K562 (cell line): ENCODE data around the gene POLD2. TPM values are rescaled to one million over a fixed set of nuclear protein-coding genes. Genes with fewer than 3 reads are reported as not detected.

Experiments
- NUFIP1 ChIP-seq: fragments of 450-650 bp; IDR thresholded peaks from 2 replicates; pipeline ENCODE4 v1.6.1; 2018; ENCODE audit not compliant: partially characterized antibody
- SIN3A ChIP-seq, 2 experiments: fragments of 150-350 bp in 1 of 2; IDR thresholded peaks; 2 replicates each; pipeline ENCODE4 v1.6.1; 2011 to 2016; ENCODE audit warnings: borderline replicate concordance in 2 of 2, low read depth in 2 of 2, low read length in 2 of 2, mild to moderate bottlenecking in 2 of 2, moderate library complexity in 2 of 2; ENCODE audit not compliant: control insufficient read depth in 1 of 2
- SP2 ChIP-seq: IDR thresholded peaks from 2 replicates; pipeline ENCODE4 v1.6.1; 2011; ENCODE audit warnings: mild to moderate bottlenecking, low read depth, low read length, moderate library complexity; ENCODE audit not compliant: poor library complexity, severe bottlenecking; ENCODE audit errors: extremely low read depth
- ZBTB40 ChIP-seq, 2 experiments: fragments of 450-650 bp in 1 of 2; sonication (generic) in 1 of 2; formaldehyde crosslinking in 1 of 2; IDR thresholded peaks; 2 replicates each; pipeline versions ENCODE4 v1.7.1 to v1.9.0; 2016 to 2022; ENCODE audit warnings: inconsistent platforms in 1 of 2, mild to moderate bottlenecking in 1 of 2, missing genetic modification reagents in 1 of 2
- polyA plus RNA-seq, 8 experiments: library from polyadenylated mRNA; depleted of rRNA in 4 of 8; stranded (reverse) in 5 of 8; unstranded in 3 of 8; fragments of >200 nt; fragmentation: Nextera tagmentation in 2 of 8; fragmentation: Illumina TruSeq in 1 of 8; extraction: Ambion mirVana in 2 of 8; extraction: Trizol in 1 of 8; gene quantifications; 2 replicates each; pipeline versions ENCODE4 v1.2.1 to v1.2.3, GENCODE V29; 2011 to 2014; ENCODE audit warnings: inconsistent platforms in 1 of 8, missing spikeins in 1 of 8
- total RNA-seq, 7 experiments: library from RNA; depleted of rRNA in 6 of 7; stranded (reverse); fragments of >200 nt in 6 of 7; fragmentation: Illumina TruSeq in 2 of 7; extraction: Trizol in 2 of 7; gene quantifications; 2 replicates each; pipeline versions ENCODE4 v1.2.1 to v1.2.3, GENCODE V29; 2011 to 2021; ENCODE audit warnings: low replicate concordance in 1 of 7
- TF ChIP-seq, protein P1 (sequence below): fragments of 450-650 bp; IDR thresholded peaks from 2 replicates; pipeline ENCODE4 v1.6.1; 2016; ENCODE audit warnings: low read depth
- TF ChIP-seq, protein P2 (sequence below): IDR thresholded peaks from 2 replicates; pipeline ENCODE4 v1.6.1; 2012; ENCODE audit warnings: low read depth, low read length, improper control_type of control experiment, borderline replicate concordance

Gene POLD2
- total and polyA plus RNA-seq, 9 of the 15 experiments (the other 6 are each of a cell fraction or from before 2014, with no cell fraction given), result 29.7 to 259 (median 225) TPM

GRCh38 chr7:44079331-44080021, 43.9 kb downstream of the POLD2 start (continued):
- TF ChIP-seq ZBTB40 (IDR thresholded peaks at IDR 0.05), result no peak
- TF ChIP-seq ZBTB40 (CRISPR knock-in tag; IDR thresholded peaks at IDR 0.05), result no peak
- no peak for TF ChIP-seq SP2
- TF ChIP-seq, protein P1, sequence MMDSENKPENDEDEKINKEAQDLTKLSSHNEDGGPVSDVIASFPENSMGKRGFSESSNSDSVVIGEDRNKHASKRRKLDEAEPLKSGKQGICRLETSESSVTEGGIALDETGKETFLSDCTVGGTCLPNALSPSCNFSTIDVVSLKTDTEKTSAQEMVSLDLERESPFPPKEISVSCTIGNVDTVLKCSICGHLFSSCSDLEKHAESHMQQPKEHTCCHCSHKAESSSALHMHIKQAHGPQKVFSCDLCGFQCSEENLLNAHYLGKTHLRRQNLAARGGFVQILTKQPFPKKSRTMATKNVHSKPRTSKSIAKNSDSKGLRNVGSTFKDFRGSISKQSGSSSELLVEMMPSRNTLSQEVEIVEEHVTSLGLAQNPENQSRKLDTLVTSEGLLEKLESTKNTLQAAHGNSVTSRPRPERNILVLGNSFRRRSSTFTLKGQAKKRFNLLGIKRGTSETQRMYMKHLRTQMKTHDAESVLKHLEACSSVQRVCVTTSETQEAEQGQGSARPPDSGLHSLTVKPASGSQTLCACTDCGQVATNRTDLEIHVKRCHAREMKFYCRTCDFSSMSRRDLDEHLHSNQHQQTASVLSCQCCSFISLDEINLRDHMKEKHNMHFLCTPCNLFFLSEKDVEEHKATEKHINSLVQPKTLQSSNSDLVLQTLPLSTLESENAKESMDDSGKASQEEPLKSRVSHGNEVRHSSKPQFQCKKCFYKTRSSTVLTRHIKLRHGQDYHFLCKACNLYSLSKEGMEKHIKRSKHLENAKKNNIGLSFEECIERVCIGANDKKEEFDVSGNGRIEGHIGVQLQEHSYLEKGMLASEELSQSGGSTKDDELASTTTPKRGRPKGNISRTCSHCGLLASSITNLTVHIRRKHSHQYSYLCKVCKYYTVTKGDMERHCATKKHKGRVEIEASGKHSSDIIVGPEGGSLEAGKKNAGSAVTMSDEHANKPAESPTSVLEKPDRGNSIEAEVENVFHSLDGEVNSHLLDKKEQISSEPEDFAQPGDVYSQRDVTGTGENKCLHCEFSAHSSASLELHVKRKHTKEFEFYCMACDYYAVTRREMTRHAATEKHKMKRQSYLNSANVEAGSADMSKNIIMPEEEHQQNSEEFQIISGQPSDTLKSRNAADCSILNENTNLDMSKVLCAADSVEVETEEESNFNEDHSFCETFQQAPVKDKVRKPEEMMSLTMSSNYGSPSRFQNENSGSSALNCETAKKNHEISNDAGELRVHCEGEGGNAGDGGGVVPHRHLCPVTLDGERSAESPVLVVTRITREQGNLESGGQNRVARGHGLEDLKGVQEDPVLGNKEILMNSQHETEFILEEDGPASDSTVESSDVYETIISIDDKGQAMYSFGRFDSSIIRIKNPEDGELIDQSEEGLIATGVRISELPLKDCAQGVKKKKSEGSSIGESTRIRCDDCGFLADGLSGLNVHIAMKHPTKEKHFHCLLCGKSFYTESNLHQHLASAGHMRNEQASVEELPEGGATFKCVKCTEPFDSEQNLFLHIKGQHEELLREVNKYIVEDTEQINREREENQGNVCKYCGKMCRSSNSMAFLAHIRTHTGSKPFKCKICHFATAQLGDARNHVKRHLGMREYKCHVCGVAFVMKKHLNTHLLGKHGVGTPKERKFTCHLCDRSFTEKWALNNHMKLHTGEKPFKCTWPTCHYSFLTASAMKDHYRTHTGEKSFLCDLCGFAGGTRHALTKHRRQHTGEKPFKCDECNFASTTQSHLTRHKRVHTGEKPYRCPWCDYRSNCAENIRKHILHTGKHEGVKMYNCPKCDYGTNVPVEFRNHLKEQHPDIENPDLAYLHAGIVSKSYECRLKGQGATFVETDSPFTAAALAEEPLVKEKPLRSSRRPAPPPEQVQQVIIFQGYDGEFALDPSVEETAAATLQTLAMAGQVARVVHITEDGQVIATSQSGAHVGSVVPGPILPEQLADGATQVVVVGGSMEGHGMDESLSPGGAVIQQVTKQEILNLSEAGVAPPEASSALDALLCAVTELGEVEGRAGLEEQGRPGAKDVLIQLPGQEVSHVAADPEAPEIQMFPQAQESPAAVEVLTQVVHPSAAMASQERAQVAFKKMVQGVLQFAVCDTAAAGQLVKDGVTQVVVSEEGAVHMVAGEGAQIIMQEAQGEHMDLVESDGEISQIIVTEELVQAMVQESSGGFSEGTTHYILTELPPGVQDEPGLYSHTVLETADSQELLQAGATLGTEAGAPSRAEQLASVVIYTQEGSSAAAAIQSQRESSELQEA, result no peak
- TF ChIP-seq, protein P2, sequence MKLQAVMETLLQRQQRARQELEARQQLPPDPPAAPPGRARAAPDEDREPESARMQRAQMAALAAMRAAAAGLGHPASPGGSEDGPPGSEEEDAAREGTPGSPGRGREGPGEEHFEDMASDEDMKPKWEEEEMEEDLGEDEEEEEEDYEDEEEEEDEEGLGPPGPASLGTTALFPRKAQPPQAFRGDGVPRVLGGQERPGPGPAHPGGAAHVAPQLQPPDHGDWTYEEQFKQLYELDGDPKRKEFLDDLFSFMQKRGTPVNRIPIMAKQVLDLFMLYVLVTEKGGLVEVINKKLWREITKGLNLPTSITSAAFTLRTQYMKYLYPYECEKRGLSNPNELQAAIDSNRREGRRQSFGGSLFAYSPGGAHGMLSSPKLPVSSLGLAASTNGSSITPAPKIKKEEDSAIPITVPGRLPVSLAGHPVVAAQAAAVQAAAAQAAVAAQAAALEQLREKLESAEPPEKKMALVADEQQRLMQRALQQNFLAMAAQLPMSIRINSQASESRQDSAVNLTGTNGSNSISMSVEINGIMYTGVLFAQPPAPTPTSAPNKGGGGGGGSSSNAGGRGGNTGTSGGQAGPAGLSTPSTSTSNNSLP, result no peak
- no peak for TF ChIP-seq NUFIP1
- no peak for TF ChIP-seq SIN3A (IDR thresholded peaks at IDR 0.05; ENCODE audit: borderline replicate concordance in 2 of 2, control insufficient read depth in 1 of 2, low read depth in 2 of 2, low read length in 2 of 2)
- TF ChIP-seq, all 486 proteins: peak for 0
